Calu3 (cell line): Measurements from ENCODE around the gene COL18A1. TPM values are rescaled to one million over a fixed set of nuclear protein-coding genes. Genes with fewer than 3 reads are reported as not detected.

Experiments
- BruUV-seq: library from RNA; stranded (reverse); fragments of 400-500 nt; replicated peaks from 2 replicates; lab custom pipeline; 2021; lab: Mats Ljungman, UMichigan
- CTCF ChIA-PET: fragments of 300-600 bp; sonication (Branson Sonifier 250); formaldehyde crosslinking; loops from one replicate; lab custom pipeline; 2022; ENCODE audit warnings: antibody characterized with exemption; lab: Charles Lee
- DNase-seq: peaks from one replicate; pipeline ENCODE4 v3.0.0; 2022
- H3K27ac Mint-ChIP-seq: one replicate; pipeline ENCODE4 v1.8.0; 2022; ENCODE audit warnings: mixed read lengths; ENCODE audit not compliant: unreplicated experiment
- H3K27me3 Mint-ChIP-seq: one replicate; pipeline ENCODE4 v1.8.0; 2022; ENCODE audit warnings: mixed read lengths; ENCODE audit not compliant: unreplicated experiment
- H3K36me3 Mint-ChIP-seq: one replicate; pipeline ENCODE4 v1.8.0; 2022; ENCODE audit warnings: mild to moderate bottlenecking, moderate library complexity, mixed read lengths; ENCODE audit not compliant: insufficient read depth, unreplicated experiment
- H3K4me1 Mint-ChIP-seq: one replicate; pipeline ENCODE4 v1.8.0; 2022; ENCODE audit warnings: mild to moderate bottlenecking, low read depth, mixed read lengths; ENCODE audit not compliant: unreplicated experiment
- H3K4me3 Mint-ChIP-seq: one replicate; pipeline ENCODE4 v1.8.0; 2022; ENCODE audit warnings: mild to moderate bottlenecking, low read depth, moderate library complexity, mixed read lengths; ENCODE audit not compliant: unreplicated experiment
- H3K9me3 Mint-ChIP-seq: one replicate; pipeline ENCODE4 v1.8.0; 2022; ENCODE audit warnings: low read depth, mixed read lengths; ENCODE audit not compliant: unreplicated experiment
- CTCF ChIP-seq: fragments of 200-600 bp; IDR thresholded peaks from one replicate; pipeline ENCODE4 v1.8.0; 2022; ENCODE audit warnings: antibody characterized with exemption; ENCODE audit not compliant: unreplicated experiment
- intact Hi-C: fragments of 100-400 bp; cut with micrococcal nuclease; formaldehyde crosslinking; loops from one replicate; pipeline ENCODE4 v1.10.0; 2022; ENCODE audit not compliant: unreplicated experiment
- total RNA-seq: library from RNA; stranded (reverse); gene quantifications from 2 replicates; pipeline ENCODE4 v1.2.3, GENCODE V29; 2022

COL18A1 gene
- total RNA-seq, 1 experiment from 2014 or later = 82.9 TPM

DNA sequence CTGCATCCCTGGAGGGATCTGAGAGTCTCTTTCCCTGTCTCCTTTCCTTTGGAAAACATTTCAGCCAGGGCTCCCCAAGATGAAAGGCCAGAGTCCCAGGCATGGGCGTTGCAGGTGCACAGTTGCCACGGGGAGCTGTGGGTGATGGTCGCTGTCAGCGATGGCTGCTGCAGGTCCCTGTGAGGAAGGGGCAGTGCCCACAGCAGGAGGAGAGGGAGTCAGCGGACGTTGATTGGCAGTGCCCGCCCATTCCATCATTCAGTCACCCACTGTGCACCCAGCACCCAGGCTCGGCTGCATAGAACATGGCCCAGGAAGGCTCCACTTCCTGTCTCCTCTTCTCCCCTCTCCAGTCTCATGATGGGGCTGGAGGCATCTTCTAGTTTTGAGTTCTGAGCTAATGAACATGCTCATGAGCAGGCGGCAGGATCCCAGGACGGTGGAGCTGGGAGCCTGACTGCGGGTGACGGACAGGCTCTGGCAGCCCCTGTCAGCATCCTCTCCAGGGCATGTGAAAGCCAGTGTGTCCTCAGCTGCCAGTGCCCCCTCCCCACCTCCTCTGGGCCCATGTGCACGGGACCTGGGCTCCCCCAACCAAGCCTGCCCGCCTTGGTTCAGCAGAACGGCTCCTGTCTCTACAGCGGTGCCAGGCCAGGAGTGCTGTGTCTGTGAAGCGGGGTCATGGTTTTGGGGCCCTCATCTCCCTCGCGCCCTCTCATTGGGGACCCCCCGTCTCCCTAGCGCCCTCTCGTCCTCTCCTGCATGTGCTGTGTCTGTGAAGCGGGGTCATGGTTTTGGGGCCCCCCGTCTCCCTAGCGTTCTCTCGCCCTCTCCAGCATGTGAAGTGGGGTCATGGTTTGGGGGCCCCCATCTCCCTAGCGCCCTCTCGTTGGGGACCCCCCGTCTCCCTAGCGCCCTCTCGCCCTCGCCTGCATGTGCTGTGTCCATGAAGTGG, 24.5 kb downstream of the COL18A1 start:
- Mint-ChIP-seq H3K27me3 (no peaks in the 10 kb centered on the region), H3K4me1 (peaks cover 16% of the 10 kb centered on the region), H3K36me3 (peaks cover 9% of the 10 kb centered on the region), H3K9me3 (no peaks in the 10 kb centered on the region), H3K27ac (no peak overlapping the region), H3K4me3 (peak overlapping the region; percentile 26)
- DNase-seq = no peak
- no TSS peak for BruUV-seq
- intact Hi-C loops = no loop called here
- CTCF ChIA-PET = no interaction called here
- TF ChIP-seq CTCF = no peak

GRCh38 chr21:45430521-45431501, 25.8 kb downstream of the COL18A1 start:
- CTCF ChIA-PET = no interaction called here
- Mint-ChIP-seq H3K4me1 (peaks cover 16% of the 10 kb centered on the region), H3K36me3 (peaks cover 9% of the 10 kb centered on the region), H3K9me3 (no peaks in the 10 kb centered on the region), H3K27me3 (no peaks in the 10 kb centered on the region), H3K4me3 (peak overlapping the region; percentile 26), H3K27ac (no peak overlapping the region)
- no TSS peak for BruUV-seq
- no peak for TF ChIP-seq CTCF
- DNase-seq = no peak
- intact Hi-C loops = no loop called here

- no peak overlapping the region for H3K4me3 Mint-ChIP-seq
- intact Hi-C loops = no loop called here
- H3K4me1 Mint-ChIP-seq = peaks cover 16% of the 10 kb centered on the region
- no peak for DNase-seq
- no peak for TF ChIP-seq CTCF
- H3K9me3 Mint-ChIP-seq = no peaks in the 10 kb centered on the region
- no TSS peak for BruUV-seq
- H3K27ac Mint-ChIP-seq = no peak overlapping the region
- peaks cover 9% of the 10 kb centered on the region for H3K36me3 Mint-ChIP-seq
- no peaks in the 10 kb centered on the region for H3K27me3 Mint-ChIP-seq
- CTCF ChIA-PET = no interaction called here
Observed at GRCh38 chr21:45431781-45432572, 27.0 kb downstream of the COL18A1 start.
